PC-9 (cell line): ENCODE data around the gene TMOD2. TPM values are rescaled to one million over a fixed set of nuclear protein-coding genes. Genes with fewer than 3 reads are reported as not detected.

Experiments used
- BruUV-seq: library from RNA; stranded (reverse); fragments of 400-500 nt; replicated peaks from 2 replicates; lab custom pipeline; 2021; lab: Mats Ljungman, UMichigan
- CTCF ChIA-PET: fragments of 300-600 bp; sonication (Branson Sonifier 250); formaldehyde crosslinking; loops from one replicate; lab custom pipeline; 2022; ENCODE audit warnings: antibody characterized with exemption; lab: Charles Lee
- POLR2A ChIA-PET: fragments of 300-600 bp; sonication (Branson Sonifier 250); formaldehyde crosslinking; loops from one replicate; lab custom pipeline; 2022; ENCODE audit warnings: antibody characterized with exemption; ENCODE audit not compliant: unreplicated experiment; lab: Charles Lee
- DNase-seq, 2 experiments: peaks; one replicate each; pipeline versions ENCODE4 v3.0.0 to v3.0.0-alpha.2; 2015 to 2022; ENCODE audit warnings: mixed read lengths in 1 of 2
- H2AFZ ChIP-seq: fragments of 200-600 bp; sonication (generic); 2 replicates; pipeline ENCODE4 v1.8.1; 2017; ENCODE audit warnings: antibody characterized with exemption
- H3F3A ChIP-seq: fragments of 200-600 bp; sonication (generic); 2 replicates; pipeline ENCODE4 v1.8.1; 2017; ENCODE audit warnings: antibody characterized with exemption, mild to moderate bottlenecking, low read depth; ENCODE audit not compliant: insufficient read depth
- H3K27ac ChIP-seq: fragments of 200-600 bp; sonication (generic); 2 replicates; pipeline ENCODE4 v1.6.1; 2016; ENCODE audit warnings: mixed run types
- H3K27me3 ChIP-seq: fragments of 200-600 bp; sonication (generic); 2 replicates; pipeline ENCODE4 v1.6.1; 2016; ENCODE audit warnings: low read depth, mixed run types; ENCODE audit not compliant: insufficient read depth
- H3K36me3 ChIP-seq: fragments of 200-600 bp; sonication (generic); 2 replicates; pipeline ENCODE4 v1.6.1; 2016; ENCODE audit warnings: low read depth, mixed run types
- H3K4me1 ChIP-seq: fragments of 200-600 bp; sonication (generic); replicated peaks from 2 replicates; pipeline ENCODE4 v1.6.1; 2016; ENCODE audit warnings: mixed run types; ENCODE audit not compliant: insufficient read depth
- H3K4me2 ChIP-seq: fragments of 200-600 bp; sonication (generic); 2 replicates; pipeline ENCODE4 v1.6.1; 2017; ENCODE audit warnings: mixed run types
- H3K4me3 ChIP-seq: fragments of 200-600 bp; sonication (generic); 2 replicates; pipeline ENCODE4 v1.6.1; 2016; ENCODE audit warnings: mixed run types
- H3K79me2 ChIP-seq: fragments of 200-600 bp; sonication (generic); 2 replicates; pipeline ENCODE4 v1.6.1; 2017; ENCODE audit warnings: low read depth, mixed run types
- H3K9me2 ChIP-seq: fragments of 200-600 bp; sonication (generic); 2 replicates; pipeline ENCODE4 v1.8.1; 2017; ENCODE audit warnings: mild to moderate bottlenecking; ENCODE audit not compliant: insufficient read depth
- H3K9me3 ChIP-seq: fragments of 200-600 bp; sonication (generic); 2 replicates; pipeline ENCODE4 v1.8.1; 2016; ENCODE audit warnings: low read depth; ENCODE audit not compliant: insufficient read depth
- H4K20me1 ChIP-seq: fragments of 200-600 bp; sonication (generic); 2 replicates; pipeline ENCODE4 v1.8.1; 2017; ENCODE audit not compliant: insufficient read depth
- EZH2 ChIP-seq: fragments of 200-600 bp; sonication (generic); IDR thresholded peaks from 2 replicates; pipeline ENCODE4 v1.8.0; 2017; ENCODE audit warnings: antibody characterized with exemption, low read depth
- intact Hi-C: fragments of 100-400 bp; cut with micrococcal nuclease; formaldehyde crosslinking; loops from one replicate; pipeline ENCODE4 v1.10.0; 2022; ENCODE audit not compliant: unreplicated experiment
- total RNA-seq: library from RNA; stranded (reverse); gene quantifications from 2 replicates; pipeline ENCODE4 v1.2.3, GENCODE V29; 2021
- TF ChIP-seq, protein P1 (sequence below): fragments of 200-600 bp; sonication (generic); conservative IDR thresholded peaks from 2 replicates; pipeline ENCODE4 v1.6.1; 2017; ENCODE audit warnings: mixed run types, antibody characterized with exemption, mild to moderate bottlenecking, moderate library complexity

TMOD2 gene
- total RNA-seq, 1 experiment from 2014 or later = 4.2 TPM

GRCh38 chr15:51803965-51804364 is 52.6 kb downstream of the TMOD2 start:
- Histone ChIP-seq H3K36me3 (no peaks in the 10 kb centered on the region), H3K9me2 (no peaks in the 10 kb centered on the region), H3F3A (no peaks in the 10 kb centered on the region), H2AFZ (no peak overlapping the region), H3K9me3 (no peaks in the 10 kb centered on the region), H3K79me2 (no peaks in the 10 kb centered on the region), H3K4me1 (0 out of 2 replicates have a peak, but pooled peaks cover 12% of the 10 kb centered on the region), H3K4me3 (no peak overlapping the region), H3K27me3 (no peaks in the 10 kb centered on the region), H3K4me2 (no peak overlapping the region), H4K20me1 (no peaks in the 10 kb centered on the region), H3K27ac (no peak overlapping the region)
- ChIA-PET POLR2A (no interaction called here), CTCF (no interaction called here)
- BruUV-seq = no TSS peak
- no peak for DNase-seq
- intact Hi-C loops = no loop called here
- TF ChIP-seq EZH2 = no peak
- TF ChIP-seq, protein P1, sequence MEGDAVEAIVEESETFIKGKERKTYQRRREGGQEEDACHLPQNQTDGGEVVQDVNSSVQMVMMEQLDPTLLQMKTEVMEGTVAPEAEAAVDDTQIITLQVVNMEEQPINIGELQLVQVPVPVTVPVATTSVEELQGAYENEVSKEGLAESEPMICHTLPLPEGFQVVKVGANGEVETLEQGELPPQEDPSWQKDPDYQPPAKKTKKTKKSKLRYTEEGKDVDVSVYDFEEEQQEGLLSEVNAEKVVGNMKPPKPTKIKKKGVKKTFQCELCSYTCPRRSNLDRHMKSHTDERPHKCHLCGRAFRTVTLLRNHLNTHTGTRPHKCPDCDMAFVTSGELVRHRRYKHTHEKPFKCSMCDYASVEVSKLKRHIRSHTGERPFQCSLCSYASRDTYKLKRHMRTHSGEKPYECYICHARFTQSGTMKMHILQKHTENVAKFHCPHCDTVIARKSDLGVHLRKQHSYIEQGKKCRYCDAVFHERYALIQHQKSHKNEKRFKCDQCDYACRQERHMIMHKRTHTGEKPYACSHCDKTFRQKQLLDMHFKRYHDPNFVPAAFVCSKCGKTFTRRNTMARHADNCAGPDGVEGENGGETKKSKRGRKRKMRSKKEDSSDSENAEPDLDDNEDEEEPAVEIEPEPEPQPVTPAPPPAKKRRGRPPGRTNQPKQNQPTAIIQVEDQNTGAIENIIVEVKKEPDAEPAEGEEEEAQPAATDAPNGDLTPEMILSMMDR = no peak

DNA sequence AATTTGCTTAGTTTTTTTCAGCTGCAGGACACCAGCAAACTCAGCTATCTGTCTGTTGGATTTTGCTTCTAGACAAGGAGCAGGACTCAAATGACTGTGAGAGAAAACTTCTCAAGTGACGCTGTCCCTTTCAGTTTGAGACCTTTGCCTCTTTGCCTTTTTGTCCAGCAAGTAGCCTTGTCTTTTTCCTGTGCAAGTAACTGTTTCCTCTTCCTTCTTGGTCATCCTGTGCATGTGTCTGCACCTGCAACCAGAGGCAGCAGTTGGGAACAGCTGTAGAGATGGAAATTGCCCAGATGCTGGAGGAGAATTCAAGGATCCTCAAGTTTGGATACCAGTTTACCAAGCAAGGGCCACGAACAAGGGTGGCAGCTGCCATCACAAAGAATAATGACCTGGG is 54.7 kb downstream of the TMOD2 start:
- no peak for TF ChIP-seq EZH2
- TF ChIP-seq, protein P1 = no peak
- CTCF ChIA-PET = no interaction called here
- H3K36me3 ChIP-seq = no peaks in the 10 kb centered on the region
- H3F3A ChIP-seq = no peaks in the 10 kb centered on the region
- H3K4me2 ChIP-seq = no peak overlapping the region
- H3K27ac ChIP-seq = no peak overlapping the region
- POLR2A ChIA-PET = interaction anchor here (0.7 kb wide), 1 partner anchor 8 kb away, joined by 3 read pairs; no protein-coding TSS in a partner anchor
- no peaks in the 10 kb centered on the region for H3K9me2 ChIP-seq
- no peaks in the 10 kb centered on the region for H3K79me2 ChIP-seq
- no peak overlapping the region for H3K4me3 ChIP-seq
- no peak overlapping the region for H2AFZ ChIP-seq
- DNase-seq = no peak
- H4K20me1 ChIP-seq = no peaks in the 10 kb centered on the region
- BruUV-seq = no TSS peak
- no peaks in the 10 kb centered on the region for H3K9me3 ChIP-seq
- no peaks in the 10 kb centered on the region for H3K27me3 ChIP-seq
- intact Hi-C loops = no loop called here
- 0 out of 2 replicates have a peak, but pooled peaks cover 10% of the 10 kb centered on the region for H3K4me1 ChIP-seq

- Histone ChIP-seq H3K4me2 (no peak overlapping the region), H3K27me3 (no peaks in the 10 kb centered on the region), H3K9me3 (no peaks in the 10 kb centered on the region), H3K36me3 (no peaks in the 10 kb centered on the region), H3K4me3 (no peak overlapping the region), H3K9me2 (no peaks in the 10 kb centered on the region), H2AFZ (no peak overlapping the region), H4K20me1 (no peaks in the 10 kb centered on the region), H3F3A (no peaks in the 10 kb centered on the region), H3K79me2 (no peaks in the 10 kb centered on the region), H3K27ac (no peak overlapping the region), H3K4me1 (no peaks in the 10 kb centered on the region)
- CTCF ChIA-PET = interaction anchor here (0.7 kb wide), 1 partner anchor 36 kb away, joined by 3 read pairs; no protein-coding TSS in a partner anchor
- intact Hi-C loops = no loop called here
- TF ChIP-seq EZH2 = no peak
- TF ChIP-seq, protein P1 = no peak
- no TSS peak for BruUV-seq
- no peak for DNase-seq
- POLR2A ChIA-PET = no interaction called here
Measured at GRCh38 chr15:51809457-51809856, 58.1 kb downstream of the TMOD2 start.
